WTC11 (cell line): Measurements from ENCODE around the gene ZFX. TPM values are rescaled to one million over a fixed set of nuclear protein-coding genes. Genes with fewer than 3 reads are reported as not detected.

Source experiments
- ATAC-seq: fragments of 200-7000 bp; cut with Tn5 transposase; 2 replicates; pipeline ENCODE4 v1.10.0; 2021; ENCODE audit warnings: mild to moderate bottlenecking, moderate library complexity
- Bru-seq: library from RNA; stranded (reverse); fragments of 400-500 nt; gene quantifications from one replicate; lab custom pipeline; 2021; lab: Mats Ljungman, UMichigan
- CTCF ChIA-PET: fragments of 300-600 bp; sonication (Branson Sonifier 250); formaldehyde crosslinking; loops from one replicate; lab custom pipeline; 2021; ENCODE audit warnings: antibody characterized with exemption; lab: Charles Lee
- POLR2A ChIA-PET: fragments of 350-600 bp; sonication (Branson Sonifier 250); formaldehyde crosslinking; loops from one replicate; lab custom pipeline; 2021; ENCODE audit warnings: antibody characterized with exemption; lab: Charles Lee
- DNase-seq: peaks from one replicate; pipeline ENCODE4 v3.0.0; 2021; ENCODE audit warnings: low spot score
- H3K27ac Mint-ChIP-seq: 2 replicates; pipeline ENCODE4 v1.8.0; 2021; ENCODE audit warnings: mixed read lengths
- H3K27me3 Mint-ChIP-seq: 2 replicates; pipeline ENCODE4 v1.8.0; 2021; ENCODE audit warnings: low read depth, mild to moderate bottlenecking, moderate library complexity, mixed read lengths
- H3K36me3 Mint-ChIP-seq: 2 replicates; pipeline ENCODE4 v1.8.0; 2021; ENCODE audit warnings: mixed read lengths
- H3K4me1 Mint-ChIP-seq: 2 replicates; pipeline ENCODE4 v1.8.0; 2022; ENCODE audit warnings: mixed read lengths
- H3K4me3 Mint-ChIP-seq: 2 replicates; pipeline ENCODE4 v1.8.0; 2021; ENCODE audit warnings: mild to moderate bottlenecking, moderate library complexity, mixed read lengths
- H3K9me3 Mint-ChIP-seq: 2 replicates; pipeline ENCODE4 v1.8.0; 2021; ENCODE audit warnings: mixed read lengths
- ATF1 ChIP-seq: sonication (generic); formaldehyde crosslinking; IDR thresholded peaks from 2 replicates; pipeline ENCODE4 v1.8.1; 2023; ENCODE audit warnings: mild to moderate bottlenecking, moderate library complexity, missing genetic modification reagents
- E2F4 ChIP-seq: sonication (generic); formaldehyde crosslinking; IDR thresholded peaks from 2 replicates; pipeline ENCODE4 v1.8.1; 2022; ENCODE audit warnings: low read depth, mild to moderate bottlenecking, moderate library complexity, missing genetic modification reagents, borderline replicate concordance
- ETV6 ChIP-seq: sonication (generic); formaldehyde crosslinking; IDR thresholded peaks from 2 replicates; pipeline ENCODE4 v1.8.1; 2022; ENCODE audit warnings: mild to moderate bottlenecking, missing genetic modification reagents
- FOXP4 ChIP-seq: sonication (generic); formaldehyde crosslinking; IDR thresholded peaks from 2 replicates; pipeline ENCODE4 v1.8.0; 2022; ENCODE audit warnings: mild to moderate bottlenecking, missing genetic modification reagents
- HMGXB4 ChIP-seq: sonication (generic); formaldehyde crosslinking; IDR thresholded peaks from 2 replicates; pipeline ENCODE4 v1.8.1; 2023; ENCODE audit warnings: mild to moderate bottlenecking, moderate library complexity, missing genetic modification reagents
- JUN ChIP-seq: sonication (generic); formaldehyde crosslinking; IDR thresholded peaks from 2 replicates; pipeline ENCODE4 v1.8.0; 2023; ENCODE audit warnings: mild to moderate bottlenecking, missing genetic modification reagents
- NFYB ChIP-seq: sonication (generic); formaldehyde crosslinking; conservative IDR thresholded peaks from 2 replicates; pipeline ENCODE4 v1.8.0; 2022; ENCODE audit warnings: low read depth, missing genetic modification reagents
- PRDM15 ChIP-seq: sonication (generic); formaldehyde crosslinking; IDR thresholded peaks from 2 replicates; pipeline ENCODE4 v1.8.0; 2022; ENCODE audit warnings: missing genetic modification reagents
- SP1 ChIP-seq: sonication (generic); formaldehyde crosslinking; conservative IDR thresholded peaks from 2 replicates; pipeline ENCODE4 v1.8.1; 2022; ENCODE audit warnings: missing genetic modification reagents
- TEAD4 ChIP-seq: sonication (generic); formaldehyde crosslinking; IDR thresholded peaks from 2 replicates; pipeline ENCODE4 v1.8.0; 2022; ENCODE audit warnings: mild to moderate bottlenecking, missing genetic modification reagents
- ZNF219 ChIP-seq: sonication (generic); formaldehyde crosslinking; IDR thresholded peaks from 2 replicates; pipeline ENCODE4 v1.8.0; 2023; ENCODE audit warnings: missing genetic modification reagents, mild to moderate bottlenecking, borderline replicate concordance
- ZNF281 ChIP-seq: sonication (generic); formaldehyde crosslinking; IDR thresholded peaks from 2 replicates; pipeline ENCODE4 v1.8.0; 2023; ENCODE audit warnings: mild to moderate bottlenecking, missing genetic modification reagents
- ZNF416 ChIP-seq: fragments of 250-450 bp; sonication (Bioruptor Pico); IDR thresholded peaks from 2 replicates; pipeline ENCODE4 v1.9.0; 2021; ENCODE audit warnings: mild to moderate bottlenecking, inconsistent platforms
- long read RNA-seq, 3 experiments: library from RNA in 1 of 3; library from capped mRNA in 1 of 3; library from polyadenylated mRNA in 1 of 3; unstranded in 2 of 3; stranded (forward) in 1 of 3; transcript quantifications; one replicate each; pipeline ENCODE4 v2.0.0, GENCODE V29; 2021
- total RNA-seq: library from RNA; stranded (reverse); gene quantifications from 3 replicates; pipeline ENCODE4 v1.2.3, GENCODE V29; 2021
- TF ChIP-seq, protein P1 (sequence below): fragments of 250-450 bp; sonication (Bioruptor Pico); IDR thresholded peaks from 2 replicates; pipeline ENCODE4 v1.9.0; 2021; ENCODE audit warnings: mild to moderate bottlenecking

The ZFX gene
- total RNA-seq (19.3 to 24.3 TPM (median 23.4 TPM) in 3 replicates), Bru-seq, nascent RNA (percentile 76 among the genes with signal in this experiment)
- long read RNA-seq, experiment 1, full-length matches to known transcripts, result 8 of 51 reads
- long read RNA-seq, experiment 1, partial matches to known transcripts, result 16 of 51 reads
- long read RNA-seq, experiment 1, other reads (novel, unspliced or antisense), result 27 of 51 reads
- long read RNA-seq, experiment 2, full-length matches to known transcripts, result 2 of 12 reads
- long read RNA-seq, experiment 2, partial matches to known transcripts, result 2 of 12 reads
- long read RNA-seq, experiment 2, other reads (novel, unspliced or antisense), result 8 of 12 reads
- long read RNA-seq, experiment 3, partial matches to known transcripts, result 0 of 3 reads
- long read RNA-seq, experiment 3, other reads (novel, unspliced or antisense), result 3 of 3 reads

DNA sequence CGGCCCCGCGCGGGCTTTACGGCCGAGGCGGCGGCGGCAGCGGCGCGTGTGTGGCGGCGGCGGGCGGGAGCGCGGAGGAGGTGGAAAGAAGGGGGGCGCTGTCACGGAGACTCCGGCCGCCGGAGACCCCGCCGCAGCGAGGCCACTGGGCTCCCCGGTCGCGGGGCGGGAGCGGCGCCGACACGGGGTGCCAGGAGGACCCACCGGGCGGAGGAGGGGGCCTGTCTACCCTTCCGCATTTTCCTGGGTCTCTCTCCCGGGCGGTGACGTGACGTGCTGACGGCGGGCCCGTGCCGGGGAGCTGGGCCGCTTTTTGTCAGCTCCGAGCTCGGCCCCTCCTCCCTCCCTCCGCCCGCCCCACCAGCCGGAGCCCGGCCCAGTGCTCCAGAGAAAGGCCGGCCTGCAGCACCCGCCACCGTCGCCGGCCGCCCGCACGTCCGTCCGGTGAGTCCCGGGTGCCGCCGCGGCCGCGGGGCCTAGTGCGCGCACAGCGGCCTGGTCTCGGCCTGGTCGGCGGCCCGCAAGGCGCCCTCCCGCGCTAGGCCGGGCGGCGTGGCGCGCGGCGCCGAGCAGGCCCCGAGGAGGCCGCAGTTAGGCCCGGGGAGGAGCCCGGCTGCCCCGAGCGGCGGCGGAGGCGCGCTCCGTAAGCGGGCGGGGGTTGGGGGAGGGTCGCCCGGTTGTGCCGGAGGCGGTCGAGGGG lies at the start of gene ZFX:
TSS of gene ZFX (plus strand) at position 379 of the 700 bp plus-strand sequence. CDS start 23,014 bp downstream, outside the sequence.
- peaks cover 59% of the 10 kb centered on the region for H3K4me1 Mint-ChIP-seq
- CTCF ChIA-PET, result no interaction called here
- peak; percentile 39 for DNase-seq

DNA sequence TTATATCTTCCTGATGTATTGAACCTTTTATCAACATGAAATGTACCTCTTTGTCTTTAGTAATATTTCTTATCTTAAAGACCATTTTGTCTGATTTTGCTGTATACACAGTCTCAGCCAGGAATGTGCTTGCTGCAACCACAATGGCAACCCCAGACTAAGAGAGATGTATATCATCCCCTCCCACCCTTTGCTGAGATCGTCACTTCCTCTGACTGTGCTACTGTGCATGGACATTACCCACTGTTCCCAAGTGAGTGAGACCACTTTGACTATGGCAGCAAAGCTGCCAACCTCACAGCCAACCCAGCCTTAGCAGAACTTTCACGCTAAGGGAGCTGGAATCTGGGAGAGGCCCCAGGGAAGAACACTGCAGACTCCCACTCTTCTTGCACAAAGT lies 48.8 kb upstream of the ZFX start:
- TF ChIP-seq, protein P1, sequence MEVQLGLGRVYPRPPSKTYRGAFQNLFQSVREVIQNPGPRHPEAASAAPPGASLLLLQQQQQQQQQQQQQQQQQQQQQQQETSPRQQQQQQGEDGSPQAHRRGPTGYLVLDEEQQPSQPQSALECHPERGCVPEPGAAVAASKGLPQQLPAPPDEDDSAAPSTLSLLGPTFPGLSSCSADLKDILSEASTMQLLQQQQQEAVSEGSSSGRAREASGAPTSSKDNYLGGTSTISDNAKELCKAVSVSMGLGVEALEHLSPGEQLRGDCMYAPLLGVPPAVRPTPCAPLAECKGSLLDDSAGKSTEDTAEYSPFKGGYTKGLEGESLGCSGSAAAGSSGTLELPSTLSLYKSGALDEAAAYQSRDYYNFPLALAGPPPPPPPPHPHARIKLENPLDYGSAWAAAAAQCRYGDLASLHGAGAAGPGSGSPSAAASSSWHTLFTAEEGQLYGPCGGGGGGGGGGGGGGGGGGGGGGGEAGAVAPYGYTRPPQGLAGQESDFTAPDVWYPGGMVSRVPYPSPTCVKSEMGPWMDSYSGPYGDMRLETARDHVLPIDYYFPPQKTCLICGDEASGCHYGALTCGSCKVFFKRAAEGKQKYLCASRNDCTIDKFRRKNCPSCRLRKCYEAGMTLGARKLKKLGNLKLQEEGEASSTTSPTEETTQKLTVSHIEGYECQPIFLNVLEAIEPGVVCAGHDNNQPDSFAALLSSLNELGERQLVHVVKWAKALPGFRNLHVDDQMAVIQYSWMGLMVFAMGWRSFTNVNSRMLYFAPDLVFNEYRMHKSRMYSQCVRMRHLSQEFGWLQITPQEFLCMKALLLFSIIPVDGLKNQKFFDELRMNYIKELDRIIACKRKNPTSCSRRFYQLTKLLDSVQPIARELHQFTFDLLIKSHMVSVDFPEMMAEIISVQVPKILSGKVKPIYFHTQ, result no peak
- TF ChIP-seq, all 79 proteins: peak for 0
- H3K4me3 Mint-ChIP-seq, result no peak overlapping the region
- no peak overlapping the region for H3K27ac Mint-ChIP-seq
- no peaks in the 10 kb centered on the region for H3K36me3 Mint-ChIP-seq
- peaks cover 11% of the 10 kb centered on the region for H3K4me1 Mint-ChIP-seq
- H3K27me3 Mint-ChIP-seq, result no peaks in the 10 kb centered on the region
- no peaks in the 10 kb centered on the region for H3K9me3 Mint-ChIP-seq
- DNase-seq (no peak), ATAC-seq (no peak)
- ChIA-PET CTCF (no interaction called here), POLR2A (no interaction called here)

More for the DNA sequence above, at the start of gene ZFX:
- H3K27ac Mint-ChIP-seq, result peak within 1 kb of the TSS; percentile 98
- no peaks in the 10 kb centered on the region for H3K9me3 Mint-ChIP-seq
- TF ChIP-seq NFYB (CRISPR knock-in tag) (no peak), TEAD4 (CRISPR knock-in tag) (no peak), ZNF219 (CRISPR knock-in tag) (no peak), HMGXB4 (CRISPR knock-in tag) (peak; percentile 61; the same call in 1 of the 2 replicates), JUN (CRISPR knock-in tag) (no peak), ETV6 (CRISPR knock-in tag) (no peak)
- TF ChIP-seq, all 79 proteins: peak for 1
- Mint-ChIP-seq H3K4me3 (peak within 1 kb of the TSS; percentile 90), H3K36me3 (0 out of 2 replicates have a peak, but pooled peaks cover 2% of the 10 kb centered on the region), H3K27me3 (no peaks in the 10 kb centered on the region)
- peak; percentile 51 for ATAC-seq
- POLR2A ChIA-PET, result interaction anchor here (1.5 kb wide), 1 partner anchor 18 kb away, joined by 4 read pairs; no protein-coding TSS in a partner anchor

GRCh38 chrX:24110069-24110468 lies 39.5 kb upstream of the ZFX start:
- ChIA-PET POLR2A (no interaction called here), CTCF (no interaction called here)
- H3K36me3 Mint-ChIP-seq, result no peaks in the 10 kb centered on the region
- DNase-seq (no peak), ATAC-seq (no peak)
- H3K9me3 Mint-ChIP-seq, result no peaks in the 10 kb centered on the region
- H3K4me3 Mint-ChIP-seq, result no peak overlapping the region
- no peaks in the 10 kb centered on the region; the same call in 1 of the 2 replicates for H3K27me3 Mint-ChIP-seq
- H3K27ac Mint-ChIP-seq, result no peak overlapping the region
- H3K4me1 Mint-ChIP-seq, result no peaks in the 10 kb centered on the region
- TF ChIP-seq E2F4 (CRISPR knock-in tag), result no peak
- no peak for TF ChIP-seq FOXP4 (CRISPR knock-in tag)
- TF ChIP-seq SP1, result no peak
- no peak for TF ChIP-seq ATF1
- no peak for TF ChIP-seq PRDM15 (CRISPR knock-in tag)
- no peak for TF ChIP-seq NFYB (CRISPR knock-in tag)
- no peak for TF ChIP-seq ZNF416 (CRISPR knock-in tag)
- no peak for TF ChIP-seq ZNF281 (CRISPR knock-in tag)
